Prostate gland (tissue), 2 donors: Measurements from ENCODE around the gene DYNC1I1.

Experiments
- POLR2A ChIP-seq: fragments of 450-650 bp; IDR thresholded peaks from one replicate; pipeline ENCODE4 v1.6.1; 2016; ENCODE audit warnings: antibody characterized with exemption, mild to moderate bottlenecking
- TF ChIP-seq, protein P1 (sequence below), 4 experiments: fragments of 200-600 bp in 2 of 4; fragments of 450-650 bp in 2 of 4; sonication (generic) in 2 of 4; IDR thresholded peaks; 1 replicate in 3 of 4; 2 replicates in 1 of 4; pipeline ENCODE4 v1.5.1; 2016 to 2019; ENCODE audit warnings: antibody characterized with exemption in 4 of 4, mild to moderate bottlenecking in 2 of 4, moderate library complexity in 2 of 4

DNA sequence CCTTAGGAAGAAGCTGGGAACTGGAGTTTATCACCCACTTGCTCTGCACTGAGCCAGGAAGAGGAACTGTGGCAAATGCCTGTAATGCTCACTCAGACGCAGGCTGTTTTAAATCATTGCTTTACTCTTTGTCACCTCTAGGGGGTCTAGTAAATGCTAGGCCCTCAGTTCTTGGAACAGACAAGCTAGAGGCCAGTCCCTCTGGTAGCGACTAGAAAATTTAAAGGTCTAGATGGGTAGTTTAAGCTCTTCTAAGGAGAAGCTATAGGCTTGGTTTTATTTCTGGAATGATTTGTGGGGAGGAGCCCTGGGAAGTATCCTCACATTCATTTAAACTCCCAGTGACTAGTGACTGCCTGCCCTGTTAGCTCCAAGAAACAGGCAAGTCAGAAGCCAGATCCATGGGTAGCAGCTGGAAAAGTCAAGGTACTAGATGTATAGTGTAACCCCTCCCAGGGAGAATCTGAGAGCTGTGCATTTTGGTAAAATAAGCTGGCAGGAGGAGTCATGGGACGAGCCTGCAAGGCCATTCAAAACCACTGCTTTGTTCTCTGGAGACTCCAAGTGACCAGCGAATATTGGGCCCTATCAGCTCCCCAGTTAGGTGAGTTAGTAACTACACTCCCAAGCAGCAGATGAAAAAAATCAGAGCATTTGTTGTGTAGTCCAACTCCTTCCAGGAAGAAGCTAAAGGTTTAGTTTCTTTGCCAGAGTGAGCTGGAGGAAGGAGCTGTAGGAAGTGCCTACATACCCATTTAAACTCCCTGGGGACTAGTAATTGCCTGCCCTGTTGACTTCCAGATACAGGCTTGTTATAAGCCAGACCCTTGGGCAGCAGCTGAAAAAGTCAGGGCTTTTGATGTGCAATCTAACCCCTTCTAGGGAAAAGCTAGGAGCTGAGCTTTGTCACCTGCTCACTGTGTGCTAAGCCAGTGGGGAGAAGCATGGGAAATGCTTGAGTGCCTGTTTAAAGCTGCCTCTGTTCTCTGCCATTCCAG lies 68.9 kb downstream of the DYNC1I1 start:
- TF ChIP-seq, protein P1, sequence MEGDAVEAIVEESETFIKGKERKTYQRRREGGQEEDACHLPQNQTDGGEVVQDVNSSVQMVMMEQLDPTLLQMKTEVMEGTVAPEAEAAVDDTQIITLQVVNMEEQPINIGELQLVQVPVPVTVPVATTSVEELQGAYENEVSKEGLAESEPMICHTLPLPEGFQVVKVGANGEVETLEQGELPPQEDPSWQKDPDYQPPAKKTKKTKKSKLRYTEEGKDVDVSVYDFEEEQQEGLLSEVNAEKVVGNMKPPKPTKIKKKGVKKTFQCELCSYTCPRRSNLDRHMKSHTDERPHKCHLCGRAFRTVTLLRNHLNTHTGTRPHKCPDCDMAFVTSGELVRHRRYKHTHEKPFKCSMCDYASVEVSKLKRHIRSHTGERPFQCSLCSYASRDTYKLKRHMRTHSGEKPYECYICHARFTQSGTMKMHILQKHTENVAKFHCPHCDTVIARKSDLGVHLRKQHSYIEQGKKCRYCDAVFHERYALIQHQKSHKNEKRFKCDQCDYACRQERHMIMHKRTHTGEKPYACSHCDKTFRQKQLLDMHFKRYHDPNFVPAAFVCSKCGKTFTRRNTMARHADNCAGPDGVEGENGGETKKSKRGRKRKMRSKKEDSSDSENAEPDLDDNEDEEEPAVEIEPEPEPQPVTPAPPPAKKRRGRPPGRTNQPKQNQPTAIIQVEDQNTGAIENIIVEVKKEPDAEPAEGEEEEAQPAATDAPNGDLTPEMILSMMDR (IDR thresholded peaks at IDR 0.05) = peak in 1 of 4 experiments; percentile 17
- no peak for TF ChIP-seq POLR2A
